Esophagus squamous epithelium (tissue), 4 donors: ENCODE measurements around the gene BCL2L1.

ENCODE experiments used
- POLR2A ChIP-seq, 4 donors: fragments of 450-650 bp; IDR thresholded peaks; one replicate each; pipeline ENCODE4 v1.6.1; 2017; ENCODE audit warnings: antibody characterized with exemption in 4 of 4, mild to moderate bottlenecking in 4 of 4, moderate library complexity in 3 of 4
- TF ChIP-seq, protein P1 (sequence below), 6 experiments: fragments of 450-650 bp in 4 of 6; fragments of 200-600 bp in 2 of 6; sonication (generic) in 2 of 6; IDR thresholded peaks; one replicate each; pipeline ENCODE4 v1.5.1; 2016 to 2019; ENCODE audit warnings: antibody characterized with exemption in 6 of 6, mild to moderate bottlenecking in 4 of 6, moderate library complexity in 4 of 6

DNA sequence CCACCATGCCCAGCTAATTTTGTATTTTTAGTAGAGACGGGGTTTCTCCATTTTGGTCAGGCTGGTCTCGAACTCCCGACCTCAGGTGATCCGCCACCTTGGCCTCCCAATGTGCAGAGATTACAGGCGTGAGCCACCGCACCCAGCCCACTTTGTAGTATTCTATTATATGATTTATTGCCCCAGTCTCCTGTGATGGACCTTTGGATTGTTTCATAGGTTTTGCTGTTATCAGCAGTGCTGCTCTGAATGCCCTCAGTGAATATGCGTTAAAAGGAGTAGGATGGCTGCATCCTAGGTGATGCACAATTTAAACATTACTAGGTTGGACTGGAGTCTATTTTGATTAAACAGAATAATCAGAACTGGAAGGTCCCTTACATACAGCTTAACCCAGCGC lies 107.3 kb downstream of the BCL2L1 start:
- TF ChIP-seq POLR2A (IDR thresholded peaks at IDR 0.05) = no peak
- TF ChIP-seq, protein P1, sequence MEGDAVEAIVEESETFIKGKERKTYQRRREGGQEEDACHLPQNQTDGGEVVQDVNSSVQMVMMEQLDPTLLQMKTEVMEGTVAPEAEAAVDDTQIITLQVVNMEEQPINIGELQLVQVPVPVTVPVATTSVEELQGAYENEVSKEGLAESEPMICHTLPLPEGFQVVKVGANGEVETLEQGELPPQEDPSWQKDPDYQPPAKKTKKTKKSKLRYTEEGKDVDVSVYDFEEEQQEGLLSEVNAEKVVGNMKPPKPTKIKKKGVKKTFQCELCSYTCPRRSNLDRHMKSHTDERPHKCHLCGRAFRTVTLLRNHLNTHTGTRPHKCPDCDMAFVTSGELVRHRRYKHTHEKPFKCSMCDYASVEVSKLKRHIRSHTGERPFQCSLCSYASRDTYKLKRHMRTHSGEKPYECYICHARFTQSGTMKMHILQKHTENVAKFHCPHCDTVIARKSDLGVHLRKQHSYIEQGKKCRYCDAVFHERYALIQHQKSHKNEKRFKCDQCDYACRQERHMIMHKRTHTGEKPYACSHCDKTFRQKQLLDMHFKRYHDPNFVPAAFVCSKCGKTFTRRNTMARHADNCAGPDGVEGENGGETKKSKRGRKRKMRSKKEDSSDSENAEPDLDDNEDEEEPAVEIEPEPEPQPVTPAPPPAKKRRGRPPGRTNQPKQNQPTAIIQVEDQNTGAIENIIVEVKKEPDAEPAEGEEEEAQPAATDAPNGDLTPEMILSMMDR (IDR thresholded peaks at IDR 0.05) = no peak
